Prostate gland (tissue), 2 donors: ENCODE results near the gene HDAC8. TPM values are rescaled to one million over a fixed set of nuclear protein-coding genes. Genes with fewer than 3 reads are reported as not detected.
"Not testable (repeated sequence)": the region's sequence is repeated elsewhere in the genome, so short reads cannot be mapped to it uniquely, and the experiment has no call there.

Experiments used
- DNase-seq: peaks from one replicate; pipeline ENCODE4 v3.0.0-alpha.2; 2019; ENCODE audit warnings: low spot score
- H3K27ac ChIP-seq, 2 donors: fragments of 200-600 bp; sonication (generic); 2 replicates each; pipeline ENCODE4 v1.5.1; 2017 to 2019
- H3K27me3 ChIP-seq: fragments of 200-600 bp; sonication (generic); replicated peaks from 2 replicates; pipeline ENCODE4 v1.5.1; 2019; ENCODE audit not compliant: insufficient read depth
- H3K36me3 ChIP-seq, 2 donors: fragments of 200-600 bp; sonication (generic); 1 replicate in 1 of 2; 2 replicates in 1 of 2; pipeline versions ENCODE4 v1.5.1 to v1.8.1; 2017 to 2019
- H3K4me1 ChIP-seq: fragments of 200-600 bp; sonication (generic); replicated peaks from 2 replicates; pipeline ENCODE4 v1.5.1; 2019
- H3K4me3 ChIP-seq, 2 donors: fragments of 200-600 bp; sonication (generic); 2 replicates each; pipeline ENCODE4 v1.5.1; 2017 to 2019
- H3K9me3 ChIP-seq: fragments of 200-600 bp; sonication (generic); 2 replicates; pipeline ENCODE4 v1.5.1; 2017
- CTCF ChIP-seq, 4 experiments: fragments of 200-600 bp in 2 of 4; fragments of 450-650 bp in 2 of 4; sonication (generic) in 2 of 4; IDR thresholded peaks; 1 replicate in 3 of 4; 2 replicates in 1 of 4; pipeline ENCODE4 v1.5.1; 2016 to 2019; ENCODE audit warnings: antibody characterized with exemption in 4 of 4, mild to moderate bottlenecking in 2 of 4, moderate library complexity in 2 of 4
- POLR2A ChIP-seq: fragments of 450-650 bp; IDR thresholded peaks from one replicate; pipeline ENCODE4 v1.6.1; 2016; ENCODE audit warnings: antibody characterized with exemption, mild to moderate bottlenecking
- POLR2AphosphoS5 ChIP-seq: sonication (generic); formaldehyde crosslinking; IDR thresholded peaks from one replicate; pipeline ENCODE4 v1.6.1; 2017; ENCODE audit warnings: antibody characterized with exemption
- WGBS: methylation state at CpG from one replicate; pipeline ENCODE4 v1.1.5; 2018; 5-methylcytosine and 5-hydroxymethylcytosine counted together
- intact Hi-C: fragments of 100-400 bp; cut with DNase I; formaldehyde crosslinking; loops from one replicate; pipeline ENCODE4 v1.14.2; 2022
- total RNA-seq, 2 donors: library from RNA; depleted of rRNA; stranded (reverse); fragments of >200 nt; gene quantifications; one replicate each; pipeline ENCODE4 v1.1.0, GENCODE V29; 2016

The HDAC8 gene
- total RNA-seq, 2 donors from 2014 or later = 25.3 to 32.3 TPM

GRCh38 chrX:72604705-72605104 is 32.1 kb upstream of the HDAC8 start:
- WGBS = 93% methylated on average over 3 of the region's 3 CpGs
- Histone ChIP-seq H3K27ac (no peak overlapping the region), H3K4me1 (no peaks in the 10 kb centered on the region), H3K4me3 (no peak overlapping the region), H3K36me3 (no peaks in the 10 kb centered on the region), H3K9me3 (no peaks in the 10 kb centered on the region), H3K27me3 (no peaks in the 10 kb centered on the region)
- intact Hi-C loops = loop anchor here (10.0 kb wide), 1 partner anchor 660 kb away; no protein-coding TSS in a partner anchor
- TF ChIP-seq POLR2A (no peak), POLR2AphosphoS5 (no peak), CTCF (IDR thresholded peaks at IDR 0.05) (no peak)
- DNase-seq = no peak

DNA sequence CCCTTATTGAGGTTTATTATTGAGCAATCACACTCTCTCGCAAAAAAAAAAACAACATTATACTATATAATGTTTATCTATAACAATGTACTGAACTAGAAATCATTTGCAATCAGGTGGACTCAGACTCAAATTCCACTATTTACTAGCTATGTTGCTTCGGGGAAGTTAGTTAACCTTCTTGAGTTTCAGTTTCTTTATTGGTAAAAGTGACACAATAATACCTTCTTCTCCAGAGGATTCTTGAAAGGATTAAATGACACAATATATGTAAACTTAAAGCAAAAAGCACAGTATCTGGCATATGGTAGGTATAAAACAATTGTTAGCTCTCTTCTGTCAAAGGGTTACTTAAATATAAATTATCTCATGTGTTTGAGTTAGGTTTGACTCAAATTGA is 31.5 kb upstream of the HDAC8 start:
- Histone ChIP-seq H3K4me1 (no peaks in the 10 kb centered on the region), H3K27ac (no peak overlapping the region), H3K9me3 (no peaks in the 10 kb centered on the region), H3K36me3 (no peaks in the 10 kb centered on the region), H3K27me3 (no peaks in the 10 kb centered on the region), H3K4me3 (no peak overlapping the region)
- DNase-seq = no peak
- 76% methylated on average over 2 of the region's 2 CpGs for WGBS
- no peak for TF ChIP-seq POLR2A
- TF ChIP-seq CTCF (IDR thresholded peaks at IDR 0.05) = no peak
- TF ChIP-seq POLR2AphosphoS5 = no peak
- intact Hi-C loops = loop anchor here (10.0 kb wide), 1 partner anchor 661 kb away; no protein-coding TSS in a partner anchor

GRCh38 chrX:72591038-72591437 is 18.4 kb upstream of the HDAC8 start:
- intact Hi-C loops = not testable (repeated sequence)

DNA sequence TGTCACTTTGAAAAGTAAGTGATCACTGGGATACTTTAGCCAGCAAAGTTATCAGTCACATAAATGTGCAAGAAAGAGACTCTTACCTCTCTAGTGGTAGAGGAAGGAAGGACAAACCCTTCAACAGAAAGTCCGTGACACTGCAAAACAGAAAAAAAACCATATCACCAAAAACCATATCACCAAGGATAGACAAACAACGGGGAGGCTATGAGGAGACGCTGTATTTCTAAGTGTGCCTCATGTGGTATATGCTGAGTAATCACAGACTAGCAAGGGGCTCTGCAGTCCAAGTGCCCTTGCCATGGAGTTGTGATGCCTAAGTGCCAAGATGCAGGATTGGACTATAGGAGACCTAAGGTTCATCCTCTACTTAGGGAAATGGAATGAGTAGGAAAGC is 11.5 kb upstream of the HDAC8 start:
- H3K4me1 ChIP-seq = no peaks in the 10 kb centered on the region
- 98% methylated on average over 3 of the region's 3 CpGs for WGBS
- no peaks in the 10 kb centered on the region for H3K36me3 ChIP-seq
- no peak overlapping the region for H3K4me3 ChIP-seq
- H3K27ac ChIP-seq = no peak overlapping the region
- H3K9me3 ChIP-seq = no peaks in the 10 kb centered on the region
- TF ChIP-seq CTCF (IDR thresholded peaks at IDR 0.05) = no peak
- no peak for TF ChIP-seq POLR2A
- H3K27me3 ChIP-seq = no peaks in the 10 kb centered on the region
- intact Hi-C loops = no loop called here
- no peak for DNase-seq

More at GRCh38 chrX:72591038-72591437, 18.4 kb upstream of the HDAC8 start:
- not testable (repeated sequence) for H3K4me3 ChIP-seq, H3K36me3 ChIP-seq, H3K27me3 ChIP-seq, H3K4me1 ChIP-seq, H3K9me3 ChIP-seq, H3K27ac ChIP-seq, DNase-seq
- WGBS = 100% methylated on average over 4 of the region's 4 CpGs

DNA sequence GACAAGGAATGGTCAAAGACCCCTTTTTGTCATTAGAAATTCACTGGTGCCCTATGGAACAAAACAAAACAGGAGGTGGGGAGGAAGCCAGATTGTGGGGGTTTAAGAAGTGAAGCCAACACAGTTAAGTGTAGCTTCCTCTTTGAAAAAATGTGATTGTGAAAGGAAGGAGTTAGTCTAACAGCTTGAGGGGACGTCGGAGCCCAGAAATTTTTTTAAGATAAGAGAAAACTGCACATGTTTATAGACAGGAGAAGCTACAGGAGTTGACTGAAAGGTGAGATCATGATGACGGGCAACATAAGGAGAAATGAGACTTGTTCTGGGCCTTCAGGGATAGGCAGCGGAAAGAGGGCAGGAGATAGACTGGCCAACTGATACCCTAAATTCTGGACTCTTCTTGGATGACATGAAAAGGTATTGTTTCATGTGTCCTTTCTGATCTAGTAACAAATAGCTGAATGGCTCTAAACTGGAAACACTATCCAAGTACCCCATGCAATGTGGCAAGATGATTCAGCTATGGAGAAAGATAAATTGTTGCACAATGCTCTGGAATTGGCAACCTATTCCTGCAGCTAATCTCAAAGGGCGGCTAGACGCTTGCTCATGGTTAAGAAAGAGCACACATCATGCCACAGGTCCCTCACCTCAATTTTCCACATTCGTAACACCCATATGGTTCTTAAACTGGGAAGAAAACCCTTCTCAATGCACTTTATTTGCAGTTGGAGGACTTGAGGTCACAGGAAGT is 3.7 kb upstream of the HDAC8 start:
- H3K4me1 ChIP-seq = no peaks in the 10 kb centered on the region
- no peaks in the 10 kb centered on the region for H3K27me3 ChIP-seq
- TF ChIP-seq POLR2AphosphoS5 (no peak), CTCF (IDR thresholded peaks at IDR 0.05) (no peak), POLR2A (no peak)
- DNase-seq = no peak
- WGBS = 81% methylated on average over 7 of the region's 7 CpGs
- intact Hi-C loops = no loop called here
- no peaks in the 10 kb centered on the region for H3K9me3 ChIP-seq
- H3K36me3 ChIP-seq = no peaks in the 10 kb centered on the region
- no peak overlapping the region for H3K4me3 ChIP-seq
- H3K27ac ChIP-seq = no peak overlapping the region
